GM18520 (cell line): Measurements from ENCODE around the gene TULP3.
"Not testable (repeated sequence)": the region's sequence is repeated elsewhere in the genome, so short reads cannot be mapped to it uniquely, and the experiment has no call there.

Experiments used
- ATAC-seq: cut with Tn5 transposase; IDR thresholded peaks from one replicate; pipeline ENCODE4 v1.9.1; 2021; ENCODE audit not compliant: unreplicated experiment

Gene TULP3

GRCh38 chr12:2890388-2891239 lies at the start of gene TULP3:
Gene TULP3, plus strand, starts transcription at chr12:2890891. Its CDS starts 57 bp downstream, at chr12:2890948.
- peak; percentile 94 for ATAC-seq

GRCh38 chr12:2841056-2841650 lies 49.5 kb upstream of the TULP3 start:
- ATAC-seq = no peak

GRCh38 chr12:2842948-2843347 lies 47.7 kb upstream of the TULP3 start:
- no peak for ATAC-seq

GRCh38 chr12:2844786-2845185 lies 45.9 kb upstream of the TULP3 start:
- ATAC-seq = no peak

GRCh38 chr12:2845280-2845679 lies 45.4 kb upstream of the TULP3 start:
- no peak for ATAC-seq

GRCh38 chr12:2851931-2852330 lies 38.8 kb upstream of the TULP3 start:
- ATAC-seq = no peak

- ATAC-seq = no peak
Observed at GRCh38 chr12:2853626-2854025, 37.1 kb upstream of the TULP3 start.

GRCh38 chr12:2854669-2855453 lies 35.8 kb upstream of the TULP3 start:
- ATAC-seq = no peak

GRCh38 chr12:2855546-2855945 lies 35.1 kb upstream of the TULP3 start:
- ATAC-seq = no peak

GRCh38 chr12:2856051-2856450 lies 34.6 kb upstream of the TULP3 start:
- ATAC-seq = no peak

GRCh38 chr12:2857021-2857431 lies 33.7 kb upstream of the TULP3 start, which contains the start of gene TEX52:
Gene TEX52, minus strand, starts transcription at chr12:2857039. Its CDS starts 13 bp downstream, at chr12:2857026.
- ATAC-seq = no peak

GRCh38 chr12:2857576-2857975 lies 33.1 kb upstream of the TULP3 start:
- ATAC-seq = no peak

GRCh38 chr12:2858334-2858733 lies 32.4 kb upstream of the TULP3 start:
- ATAC-seq = no peak

- no peak for ATAC-seq
Observed at GRCh38 chr12:2858944-2859421, 31.7 kb upstream of the TULP3 start.

- ATAC-seq = no peak
Observed at GRCh38 chr12:2860170-2860569, 30.5 kb upstream of the TULP3 start.

- no peak for ATAC-seq
Observed at GRCh38 chr12:2862876-2863275, 27.8 kb upstream of the TULP3 start.

GRCh38 chr12:2863402-2863801 lies 27.3 kb upstream of the TULP3 start:
- not testable (repeated sequence) for ATAC-seq

GRCh38 chr12:2864198-2864597 lies 26.5 kb upstream of the TULP3 start:
- ATAC-seq = no peak

- not testable (repeated sequence) for ATAC-seq
Observed at GRCh38 chr12:2868986-2869632, 21.6 kb upstream of the TULP3 start.

GRCh38 chr12:2876431-2877046 lies 14.2 kb upstream of the TULP3 start:
- no peak for ATAC-seq
